Measurements from ENCODE around the gene GRHPR. TPM values are rescaled to one million over a fixed set of nuclear protein-coding genes. Genes with fewer than 3 reads are reported as not detected.
A peak's percentile ranks its signal among the peaks of the same experiment; 100 is the strongest.

The GRHPR gene
- total RNA-seq, 1 donor from 2014 or later = 72.5 TPM

- no peak overlapping the region for H3K27ac Mint-ChIP-seq
- DNase-seq = no peak
- peaks cover 32% of the 10 kb centered on the region for H3K36me3 Mint-ChIP-seq (ENCODE audit: low read depth)
- intact Hi-C loops (cut with micrococcal nuclease) = no loop called here
- H3K9me3 Mint-ChIP-seq = no peaks in the 10 kb centered on the region
- no peak overlapping the region for H3K4me3 Mint-ChIP-seq
- H3K4me1 Mint-ChIP-seq = no peaks in the 10 kb centered on the region
- no peaks in the 10 kb centered on the region for H3K27me3 Mint-ChIP-seq
Observed at GRCh38 chr9:37433867-37434371, 11.4 kb downstream of the GRHPR start.

- H3K27ac Mint-ChIP-seq = no peak overlapping the region
- no peaks in the 10 kb centered on the region for H3K9me3 Mint-ChIP-seq
- intact Hi-C loops (cut with micrococcal nuclease) = no loop called here
- peaks cover 42% of the 10 kb centered on the region for H3K36me3 Mint-ChIP-seq (ENCODE audit: low read depth)
- H3K4me1 Mint-ChIP-seq = no peaks in the 10 kb centered on the region
- DNase-seq = no peak
- H3K27me3 Mint-ChIP-seq = no peaks in the 10 kb centered on the region
- H3K4me3 Mint-ChIP-seq = no peak overlapping the region
Observed at GRCh38 chr9:37436540-37436939, 14.0 kb downstream of the GRHPR start.

GRCh38 chr9:37437010-37437409, 14.5 kb downstream of the GRHPR start:
- H3K4me3 Mint-ChIP-seq = no peak overlapping the region
- intact Hi-C loops (cut with micrococcal nuclease) = no loop called here
- peaks cover 45% of the 10 kb centered on the region for H3K36me3 Mint-ChIP-seq (ENCODE audit: low read depth)
- H3K9me3 Mint-ChIP-seq = no peaks in the 10 kb centered on the region
- no peak overlapping the region for H3K27ac Mint-ChIP-seq
- no peak for DNase-seq
- H3K4me1 Mint-ChIP-seq = no peaks in the 10 kb centered on the region
- no peaks in the 10 kb centered on the region for H3K27me3 Mint-ChIP-seq

- Mint-ChIP-seq H3K36me3 (ENCODE audit: low read depth) (peaks cover 44% of the 10 kb centered on the region), H3K9me3 (no peaks in the 10 kb centered on the region), H3K4me3 (no peak overlapping the region), H3K4me1 (no peaks in the 10 kb centered on the region), H3K27me3 (no peaks in the 10 kb centered on the region), H3K27ac (no peak overlapping the region)
- intact Hi-C loops (cut with micrococcal nuclease) = no loop called here
- no peak for DNase-seq
Observed at GRCh38 chr9:37437621-37438020, 15.1 kb downstream of the GRHPR start.

- Mint-ChIP-seq H3K9me3 (no peaks in the 10 kb centered on the region), H3K4me3 (no peak overlapping the region), H3K36me3 (ENCODE audit: low read depth) (peaks cover 41% of the 10 kb centered on the region), H3K27ac (no peak overlapping the region), H3K4me1 (no peaks in the 10 kb centered on the region), H3K27me3 (no peaks in the 10 kb centered on the region)
- intact Hi-C loops (cut with micrococcal nuclease) = no loop called here
- no peak for DNase-seq
Observed at GRCh38 chr9:37438359-37438758, 15.9 kb downstream of the GRHPR start.

GRCh38 chr9:37441776-37442370, 19.4 kb downstream of the GRHPR start:
- no peak for DNase-seq
- H3K27me3 Mint-ChIP-seq = no peaks in the 10 kb centered on the region
- no peaks in the 10 kb centered on the region for H3K9me3 Mint-ChIP-seq
- intact Hi-C loops (cut with micrococcal nuclease) = no loop called here
- no peak overlapping the region for H3K4me3 Mint-ChIP-seq
- H3K36me3 Mint-ChIP-seq (ENCODE audit: low read depth) = peaks cover 35% of the 10 kb centered on the region
- peak overlapping the region; percentile 7 for H3K27ac Mint-ChIP-seq
- H3K4me1 Mint-ChIP-seq = peaks cover 4% of the 10 kb centered on the region

- intact Hi-C loops (cut with micrococcal nuclease) = no loop called here
- peaks cover 30% of the 10 kb centered on the region for H3K36me3 Mint-ChIP-seq (ENCODE audit: low read depth)
- H3K4me3 Mint-ChIP-seq = no peak overlapping the region
- H3K27me3 Mint-ChIP-seq = no peaks in the 10 kb centered on the region
- DNase-seq = no peak
- H3K4me1 Mint-ChIP-seq = peaks cover 4% of the 10 kb centered on the region
- no peaks in the 10 kb centered on the region for H3K9me3 Mint-ChIP-seq
- H3K27ac Mint-ChIP-seq = no peak overlapping the region
Observed at GRCh38 chr9:37442556-37442955, 20.1 kb downstream of the GRHPR start.

GRCh38 chr9:37443566-37443965, 21.1 kb downstream of the GRHPR start:
- Mint-ChIP-seq H3K4me3 (no peak overlapping the region), H3K27me3 (no peaks in the 10 kb centered on the region), H3K4me1 (peaks cover 4% of the 10 kb centered on the region), H3K27ac (no peak overlapping the region), H3K36me3 (ENCODE audit: low read depth) (peaks cover 26% of the 10 kb centered on the region), H3K9me3 (no peaks in the 10 kb centered on the region)
- intact Hi-C loops (cut with micrococcal nuclease) = no loop called here
- DNase-seq = no peak

- Mint-ChIP-seq H3K27me3 (no peaks in the 10 kb centered on the region), H3K4me1 (peaks cover 4% of the 10 kb centered on the region), H3K9me3 (no peaks in the 10 kb centered on the region), H3K4me3 (no peak overlapping the region), H3K27ac (peak overlapping the region; percentile 59), H3K36me3 (ENCODE audit: low read depth) (peaks cover 20% of the 10 kb centered on the region)
- DNase-seq = no peak
- intact Hi-C loops (cut with micrococcal nuclease) = no loop called here
Observed at GRCh38 chr9:37444890-37445289, 22.4 kb downstream of the GRHPR start.

- Mint-ChIP-seq H3K9me3 (no peaks in the 10 kb centered on the region), H3K27me3 (no peaks in the 10 kb centered on the region), H3K27ac (no peak overlapping the region), H3K4me3 (no peak overlapping the region), H3K4me1 (peaks cover 4% of the 10 kb centered on the region), H3K36me3 (ENCODE audit: low read depth) (peaks cover 20% of the 10 kb centered on the region)
- no peak for DNase-seq
- intact Hi-C loops (cut with micrococcal nuclease) = no loop called here
Observed at GRCh38 chr9:37445832-37446231, 23.3 kb downstream of the GRHPR start.

- H3K4me1 Mint-ChIP-seq = peaks cover 4% of the 10 kb centered on the region
- intact Hi-C loops (cut with micrococcal nuclease) = no loop called here
- no peaks in the 10 kb centered on the region for H3K27me3 Mint-ChIP-seq
- H3K4me3 Mint-ChIP-seq = no peak overlapping the region
- H3K9me3 Mint-ChIP-seq = no peaks in the 10 kb centered on the region
- H3K27ac Mint-ChIP-seq = no peak overlapping the region
- H3K36me3 Mint-ChIP-seq (ENCODE audit: low read depth) = peaks cover 16% of the 10 kb centered on the region
- DNase-seq = no peak
Observed at GRCh38 chr9:37446401-37446800, 23.9 kb downstream of the GRHPR start.

- no peak overlapping the region for H3K4me3 Mint-ChIP-seq
- H3K9me3 Mint-ChIP-seq = no peaks in the 10 kb centered on the region
- no peaks in the 10 kb centered on the region for H3K27me3 Mint-ChIP-seq
- H3K27ac Mint-ChIP-seq = no peak overlapping the region
- peaks cover 8% of the 10 kb centered on the region for H3K4me1 Mint-ChIP-seq
- intact Hi-C loops (cut with micrococcal nuclease) = no loop called here
- H3K36me3 Mint-ChIP-seq (ENCODE audit: low read depth) = peaks cover 11% of the 10 kb centered on the region
- DNase-seq = no peak
Observed at GRCh38 chr9:37447111-37447510, 24.6 kb downstream of the GRHPR start.

- Mint-ChIP-seq H3K4me1 (peaks cover 6% of the 10 kb centered on the region), H3K27ac (no peak overlapping the region), H3K36me3 (ENCODE audit: low read depth) (peaks cover 9% of the 10 kb centered on the region), H3K9me3 (no peaks in the 10 kb centered on the region), H3K27me3 (no peaks in the 10 kb centered on the region), H3K4me3 (no peak overlapping the region)
- DNase-seq = no peak
- intact Hi-C loops (cut with micrococcal nuclease) = no loop called here
Observed at GRCh38 chr9:37449862-37450632, 27.6 kb downstream of the GRHPR start.

GRCh38 chr9:37451628-37452027, 29.1 kb downstream of the GRHPR start:
- H3K9me3 Mint-ChIP-seq = no peaks in the 10 kb centered on the region
- peaks cover 7% of the 10 kb centered on the region for H3K36me3 Mint-ChIP-seq (ENCODE audit: low read depth)
- H3K27ac Mint-ChIP-seq = no peak overlapping the region
- peaks cover 7% of the 10 kb centered on the region for H3K4me1 Mint-ChIP-seq
- intact Hi-C loops (cut with micrococcal nuclease) = no loop called here
- H3K27me3 Mint-ChIP-seq = no peaks in the 10 kb centered on the region
- no peak for DNase-seq
- H3K4me3 Mint-ChIP-seq = no peak overlapping the region

Data from activated CD4-positive, alpha-beta T cell treated with anti-CD3 and anti-CD28 coated beads, Interleukin-2, amount 10 ng/mL, durations not matched to agents 24 days and 14 days (primary cell).